Measurements from ENCODE around the gene ALK. TPM values are rescaled to one million over a fixed set of nuclear protein-coding genes. Genes with fewer than 3 reads are reported as not detected.

The ALK gene
- total RNA-seq, 2 experiments from 2014 or later, result not detected

- Mint-ChIP-seq H3K9me3 (no peaks in the 10 kb centered on the region), H3K4me3 (no peak overlapping the region), H3K36me3 (no peaks in the 10 kb centered on the region), H3K4me1 (ENCODE audit: low read depth) (no peaks in the 10 kb centered on the region), H3K27me3 (peaks cover 4% of the 10 kb centered on the region), H3K27ac (no peak overlapping the region)
- ChIA-PET POLR2A (no interaction called here), CTCF (no interaction called here)
- intact Hi-C loops (cut with micrococcal nuclease), result no loop called here
- no peak for DNase-seq
These were observed 688.0 kb downstream of the ALK start for GRCh38 chr2:29233428-29233827.

GRCh38 chr2:29232041-29232440, 689.3 kb downstream of the ALK start:
- Mint-ChIP-seq H3K4me3 (no peak overlapping the region), H3K9me3 (no peaks in the 10 kb centered on the region), H3K36me3 (no peaks in the 10 kb centered on the region), H3K27me3 (peaks cover 3% of the 10 kb centered on the region), H3K4me1 (ENCODE audit: low read depth) (no peaks in the 10 kb centered on the region), H3K27ac (no peak overlapping the region)
- POLR2A ChIA-PET, result no interaction called here
- intact Hi-C loops (cut with micrococcal nuclease), result no loop called here
- DNase-seq, result no peak
- CTCF ChIA-PET, result no interaction called here

GRCh38 chr2:29229640-29230039, 691.7 kb downstream of the ALK start:
- POLR2A ChIA-PET, result no interaction called here
- H3K4me1 Mint-ChIP-seq (ENCODE audit: low read depth), result no peaks in the 10 kb centered on the region
- no peaks in the 10 kb centered on the region for H3K36me3 Mint-ChIP-seq
- no peak overlapping the region for H3K4me3 Mint-ChIP-seq
- peaks cover 8% of the 10 kb centered on the region for H3K27me3 Mint-ChIP-seq
- H3K9me3 Mint-ChIP-seq, result no peaks in the 10 kb centered on the region
- intact Hi-C loops (cut with micrococcal nuclease), result loop anchor here (10.0 kb wide), 1 partner anchor 845 kb away; no protein-coding TSS in a partner anchor
- H3K27ac Mint-ChIP-seq, result no peak overlapping the region
- CTCF ChIA-PET, result no interaction called here
- no peak for DNase-seq

GRCh38 chr2:29228947-29229346, 692.4 kb downstream of the ALK start:
- H3K4me3 Mint-ChIP-seq, result no peak overlapping the region
- intact Hi-C loops (cut with micrococcal nuclease), result loop anchor here (10.0 kb wide), 1 partner anchor 846 kb away; no protein-coding TSS in a partner anchor
- H3K9me3 Mint-ChIP-seq, result no peaks in the 10 kb centered on the region
- DNase-seq, result no peak
- POLR2A ChIA-PET, result no interaction called here
- no peak overlapping the region for H3K27ac Mint-ChIP-seq
- CTCF ChIA-PET, result no interaction called here
- no peaks in the 10 kb centered on the region for H3K4me1 Mint-ChIP-seq (ENCODE audit: low read depth)
- H3K36me3 Mint-ChIP-seq, result no peaks in the 10 kb centered on the region
- H3K27me3 Mint-ChIP-seq, result peaks cover 11% of the 10 kb centered on the region

- ChIA-PET POLR2A (no interaction called here), CTCF (no interaction called here)
- Mint-ChIP-seq H3K36me3 (no peaks in the 10 kb centered on the region), H3K4me3 (no peak overlapping the region), H3K27ac (no peak overlapping the region), H3K9me3 (no peaks in the 10 kb centered on the region), H3K4me1 (ENCODE audit: low read depth) (no peaks in the 10 kb centered on the region), H3K27me3 (peaks cover 11% of the 10 kb centered on the region)
- intact Hi-C loops (cut with micrococcal nuclease), result loop anchor here (10.0 kb wide), 1 partner anchor 847 kb away; no protein-coding TSS in a partner anchor
- no peak for DNase-seq
These were observed 693.3 kb downstream of the ALK start for GRCh38 chr2:29227935-29228675.

- H3K27ac Mint-ChIP-seq, result no peak overlapping the region
- H3K36me3 Mint-ChIP-seq, result no peaks in the 10 kb centered on the region
- H3K4me1 Mint-ChIP-seq (ENCODE audit: low read depth), result no peaks in the 10 kb centered on the region
- intact Hi-C loops (cut with micrococcal nuclease), result loop anchor here (10.0 kb wide), 1 partner anchor 848 kb away; no protein-coding TSS in a partner anchor
- DNase-seq, result no peak
- ChIA-PET POLR2A (no interaction called here), CTCF (no interaction called here)
- peaks cover 11% of the 10 kb centered on the region for H3K27me3 Mint-ChIP-seq
- H3K4me3 Mint-ChIP-seq, result no peak overlapping the region
- H3K9me3 Mint-ChIP-seq, result no peaks in the 10 kb centered on the region
These were observed 694.6 kb downstream of the ALK start for GRCh38 chr2:29226808-29227207.

GRCh38 chr2:29226375-29226774, 695.0 kb downstream of the ALK start:
- H3K4me1 Mint-ChIP-seq (ENCODE audit: low read depth), result no peaks in the 10 kb centered on the region
- intact Hi-C loops (cut with micrococcal nuclease), result loop anchor here (10.0 kb wide), 1 partner anchor 848 kb away; no protein-coding TSS in a partner anchor
- no peaks in the 10 kb centered on the region for H3K9me3 Mint-ChIP-seq
- ChIA-PET POLR2A (no interaction called here), CTCF (no interaction called here)
- H3K27me3 Mint-ChIP-seq, result peaks cover 11% of the 10 kb centered on the region
- H3K36me3 Mint-ChIP-seq, result no peaks in the 10 kb centered on the region
- no peak for DNase-seq
- H3K4me3 Mint-ChIP-seq, result no peak overlapping the region
- H3K27ac Mint-ChIP-seq, result no peak overlapping the region

- CTCF ChIA-PET, result no interaction called here
- H3K4me1 Mint-ChIP-seq (ENCODE audit: low read depth), result no peaks in the 10 kb centered on the region
- peaks cover 11% of the 10 kb centered on the region for H3K27me3 Mint-ChIP-seq
- H3K9me3 Mint-ChIP-seq, result no peaks in the 10 kb centered on the region
- intact Hi-C loops (cut with micrococcal nuclease), result loop anchor here (10.0 kb wide), 1 partner anchor 849 kb away; no protein-coding TSS in a partner anchor
- no peak overlapping the region for H3K4me3 Mint-ChIP-seq
- no peak overlapping the region for H3K27ac Mint-ChIP-seq
- no peak for DNase-seq
- POLR2A ChIA-PET, result no interaction called here
- H3K36me3 Mint-ChIP-seq, result no peaks in the 10 kb centered on the region
These were observed 695.6 kb downstream of the ALK start for GRCh38 chr2:29225814-29226213.

- CTCF ChIA-PET, result no interaction called here
- Mint-ChIP-seq H3K4me1 (ENCODE audit: low read depth) (no peaks in the 10 kb centered on the region), H3K27ac (no peak overlapping the region), H3K4me3 (no peak overlapping the region), H3K36me3 (no peaks in the 10 kb centered on the region), H3K27me3 (peaks cover 11% of the 10 kb centered on the region), H3K9me3 (no peaks in the 10 kb centered on the region)
- POLR2A ChIA-PET, result no interaction called here
- intact Hi-C loops (cut with micrococcal nuclease), result loop anchor here (10.0 kb wide), 1 partner anchor 850 kb away; no protein-coding TSS in a partner anchor
- no peak for DNase-seq
These were observed 696.5 kb downstream of the ALK start for GRCh38 chr2:29224693-29225551.

- intact Hi-C loops (cut with micrococcal nuclease), result loop anchor here (10.0 kb wide), 1 partner anchor 851 kb away; no protein-coding TSS in a partner anchor
- Mint-ChIP-seq H3K27ac (no peak overlapping the region), H3K9me3 (no peaks in the 10 kb centered on the region), H3K4me1 (ENCODE audit: low read depth) (no peaks in the 10 kb centered on the region), H3K27me3 (peaks cover 11% of the 10 kb centered on the region), H3K36me3 (no peaks in the 10 kb centered on the region), H3K4me3 (no peak overlapping the region)
- POLR2A ChIA-PET, result no interaction called here
- no peak for DNase-seq
- CTCF ChIA-PET, result no interaction called here
These were observed 697.3 kb downstream of the ALK start for GRCh38 chr2:29223851-29224692.

GRCh38 chr2:29223257-29223656, 698.1 kb downstream of the ALK start:
- ChIA-PET CTCF (no interaction called here), POLR2A (no interaction called here)
- peaks cover 8% of the 10 kb centered on the region for H3K27me3 Mint-ChIP-seq
- no peak overlapping the region for H3K4me3 Mint-ChIP-seq
- no peaks in the 10 kb centered on the region for H3K36me3 Mint-ChIP-seq
- no peaks in the 10 kb centered on the region for H3K9me3 Mint-ChIP-seq
- intact Hi-C loops (cut with micrococcal nuclease), result loop anchor here (10.0 kb wide), 1 partner anchor 852 kb away; no protein-coding TSS in a partner anchor
- DNase-seq, result no peak
- H3K4me1 Mint-ChIP-seq (ENCODE audit: low read depth), result no peaks in the 10 kb centered on the region
- no peak overlapping the region for H3K27ac Mint-ChIP-seq
